Pancreas (tissue), 10 donors: ENCODE data around the gene KIFC3. TPM values are rescaled to one million over a fixed set of nuclear protein-coding genes. Genes with fewer than 3 reads are reported as not detected.
A peak's percentile ranks its signal among the peaks of the same experiment; 100 is the strongest.
"Not testable (repeated sequence)": the region's sequence is repeated elsewhere in the genome, so short reads cannot be mapped to it uniquely, and the experiment has no call there.

ENCODE experiments used
- ATAC-seq, 4 donors: fragments of 200-7000 bp; cut with Tn5 transposase; one replicate each; pipeline versions ENCODE4 v1.8.0 to v1.9.1; 2020; ENCODE audit warnings: mild to moderate bottlenecking in 4 of 4, moderate library complexity in 4 of 4
- DNase-seq, 6 donors: peaks; one replicate each; pipeline ENCODE4 v3.0.0-alpha.2; 2020
- FAIRE-seq: peaks from 2 replicates; lab custom pipeline; 2012; peaks lifted over from hg19 to GRCh38; lab: Jason Lieb, UNC
- H3K27ac ChIP-seq, 4 donors: fragments of 200-600 bp; sonication (generic); 1 replicate in 3 of 4; 2 replicates in 1 of 4; pipeline versions ENCODE4 v1.5.0 to v1.8.0; 2020
- H3K27me3 ChIP-seq, 4 donors: fragments of 200-600 bp; one replicate each; pipeline ENCODE4 v1.8.0; 2021
- H3K36me3 ChIP-seq, 3 donors: fragments of 200-600 bp; sonication (generic) in 1 of 3; one replicate each; pipeline versions ENCODE4 v1.5.0 to v1.8.0; 2020 to 2021
- H3K4me1 ChIP-seq, 3 donors: fragments of 200-600 bp; one replicate each; pipeline ENCODE4 v1.8.0; 2021
- H3K4me3 ChIP-seq, 4 donors: fragments of 200-600 bp; sonication (generic) in 2 of 4; one replicate each; pipeline versions ENCODE4 v1.5.0 to v1.8.0; 2020 to 2021
- H3K9me3 ChIP-seq, 4 donors: fragments of 200-600 bp; one replicate each; pipeline ENCODE4 v1.8.0; 2021
- CTCF ChIP-seq, 4 donors: fragments of 200-600 bp; sonication (generic) in 3 of 4; IDR thresholded peaks; one replicate each; pipeline versions ENCODE4 v1.5.0 to v1.8.0; 2021; ENCODE audit warnings: antibody characterized with exemption in 4 of 4
- WGBS, 2 donors: extraction: QIAGEN DNeasy Blood & Tissue Kit; methylation state at CpG; one replicate each; pipeline ENCODE4 v1.1.7; 2013; 5-methylcytosine and 5-hydroxymethylcytosine counted together
- intact Hi-C, 3 donors: fragments of 100-400 bp; cut with DNase I; formaldehyde crosslinking; loops; one replicate each; pipeline versions ENCODE4 v1.11.1 to v1.14.2; 2022
- polyA plus RNA-seq, 2 donors: library from polyadenylated mRNA; stranded (reverse); fragments of 200-250 nt; gene quantifications; one replicate each; pipeline ENCODE4 v1.2.3, GENCODE V29; 2013
- total RNA-seq, 6 donors: library from RNA; stranded (reverse); fragmentation: NEBNext Ultra II Directional in 4 of 6; extraction: Animal tissue kit (Norgen Biotek cat#: 25700) in 4 of 6; gene quantifications; one replicate each; pipeline versions ENCODE4 v1.2.1 to v1.2.4, GENCODE V29; 2021 to 2023
- donor health status: healthy with polysubstance abuse.
- donor health status: DM: no; HTN: no; CAD: no; lungs with moderate emphysema.
- donor health status: DM: no; HTN: no; CAD: no.
- donor health status: control.
- donor health status: control.
- donor health status: Bipolar disorder and iron deficiency.
- donor health status: DM: yes; HTN: yes; CAD: no.
- donor health status: DM: no; HTN: no; CAD: no.
- donor health status: DM: no; HTN: no; CAD: no.
- donor health status: DM: yes; HTN: yes; CAD: no.

The KIFC3 gene
- total and polyA plus RNA-seq, 8 donors = 33.8 to 284 (median 61.1) TPM

- Histone ChIP-seq H3K9me3 (no peaks in the 10 kb centered on the region), H3K4me3 (no peak overlapping the region), H3K27ac (no peak overlapping the region), H3K27me3 (no peaks in the 10 kb centered on the region), H3K36me3 (no peaks in the 10 kb centered on the region), H3K4me1 (no peaks in the 10 kb centered on the region)
- TF ChIP-seq CTCF (IDR thresholded peaks at IDR 0.05) = no peak
- intact Hi-C loops = no loop called here
- ATAC-seq (no peak), DNase-seq (peak in 1 of 6 donors; percentile 11), FAIRE-seq (no peak)
- 97 to 100% methylated on average over 3 of the region's 3 CpGs for WGBS, 2 donors
Observed at GRCh38 chr16:57749101-57749692, 53.1 kb downstream of the KIFC3 start.

GRCh38 chr16:57748596-57748995 lies 53.7 kb downstream of the KIFC3 start:
- Histone ChIP-seq H3K27me3 (no peaks in the 10 kb centered on the region), H3K36me3 (no peaks in the 10 kb centered on the region), H3K27ac (no peak overlapping the region), H3K9me3 (no peaks in the 10 kb centered on the region), H3K4me1 (no peaks in the 10 kb centered on the region), H3K4me3 (no peak overlapping the region)
- WGBS, 2 donors = 89 to 91% methylated on average over 11 of the region's 11 CpGs
- TF ChIP-seq CTCF (IDR thresholded peaks at IDR 0.05) = no peak
- DNase-seq (peak in 1 of 6 donors; percentile 48), ATAC-seq (no peak), FAIRE-seq (no peak)
- intact Hi-C loops = no loop called here

- ATAC-seq = no peak
- peak in 1 of 6 donors; percentile 25 for DNase-seq
- FAIRE-seq = no peak
- Histone ChIP-seq H3K27ac (no peak overlapping the region), H3K4me1 (no peaks in the 10 kb centered on the region), H3K27me3 (no peaks in the 10 kb centered on the region), H3K4me3 (no peak overlapping the region), H3K36me3 (no peaks in the 10 kb centered on the region), H3K9me3 (no peaks in the 10 kb centered on the region)
- intact Hi-C loops = no loop called here
- TF ChIP-seq CTCF (IDR thresholded peaks at IDR 0.05) = no peak
- WGBS, 2 donors = 79 to 84% methylated on average over 6 of the region's 6 CpGs
Observed at GRCh38 chr16:57747996-57748395, 54.3 kb downstream of the KIFC3 start.

- Histone ChIP-seq H3K36me3 (peaks cover 0 to 2% (median 0%) of the 10 kb centered on the region in 3 donors), H3K27ac (no peak overlapping the region), H3K4me1 (no peaks in the 10 kb centered on the region), H3K9me3 (no peaks in the 10 kb centered on the region), H3K27me3 (no peaks in the 10 kb centered on the region), H3K4me3 (no peak overlapping the region)
- no peak for TF ChIP-seq CTCF (IDR thresholded peaks at IDR 0.05)
- no peak for ATAC-seq
- 95 to 97% methylated on average over 12 of the region's 12 CpGs for WGBS, 2 donors
- DNase-seq = peak in 1 of 6 donors; percentile 44
- intact Hi-C loops = no loop called here
- no peak for FAIRE-seq
Observed at GRCh38 chr16:57747496-57747895, 54.8 kb downstream of the KIFC3 start.

- Histone ChIP-seq H3K36me3 (peaks cover 0 to 3% (median 0%) of the 10 kb centered on the region in 3 donors), H3K27me3 (no peaks in the 10 kb centered on the region), H3K4me1 (no peaks in the 10 kb centered on the region), H3K27ac (no peak overlapping the region), H3K4me3 (no peak overlapping the region), H3K9me3 (no peaks in the 10 kb centered on the region)
- ATAC-seq (no peak), DNase-seq (peak in 1 of 6 donors; percentile 24), FAIRE-seq (no peak)
- TF ChIP-seq CTCF (IDR thresholded peaks at IDR 0.05) = no peak
- 89 to 95% methylated on average over 7 of the region's 7 CpGs for WGBS, 2 donors
- intact Hi-C loops = no loop called here
Observed at GRCh38 chr16:57747091-57747490, 55.2 kb downstream of the KIFC3 start.

- ATAC-seq, H3K4me3 ChIP-seq, H3K36me3 ChIP-seq, H3K4me1 ChIP-seq, FAIRE-seq, H3K27ac ChIP-seq, intact Hi-C loops, H3K9me3 ChIP-seq, H3K27me3 ChIP-seq: not testable (repeated sequence)
- WGBS, 2 donors = 88% methylated on average over 7 of the region's 7 CpGs
- DNase-seq = peak in 1 of 6 donors; percentile 5
Observed at GRCh38 chr16:57746316-57746715, 56.0 kb downstream of the KIFC3 start.
